GM21367 (cell line): ENCODE results near the gene SERPIND1.

Source experiments
- ATAC-seq: cut with Tn5 transposase; IDR thresholded peaks from one replicate; pipeline ENCODE4 v1.9.1; 2021; ENCODE audit not compliant: unreplicated experiment

SERPIND1 gene

GRCh38 chr22:20788627-20789344 lies 14.9 kb downstream of the SERPIND1 start:
- no peak for ATAC-seq

- ATAC-seq, result no peak
Measured at GRCh38 chr22:20792221-20792965, 18.5 kb downstream of the SERPIND1 start.

- no peak for ATAC-seq
Measured at GRCh38 chr22:20792966-20793728, 19.2 kb downstream of the SERPIND1 start.

- no peak for ATAC-seq
Measured at GRCh38 chr22:20793748-20794649, 20.1 kb downstream of the SERPIND1 start.

- no peak for ATAC-seq
Measured at GRCh38 chr22:20794650-20795413, 20.9 kb downstream of the SERPIND1 start.

- ATAC-seq, result no peak
Measured at GRCh38 chr22:20796731-20797130, 22.8 kb downstream of the SERPIND1 start.

- no peak for ATAC-seq
Measured at GRCh38 chr22:20798218-20798617, 24.3 kb downstream of the SERPIND1 start.

GRCh38 chr22:20798974-20799373 lies 25.1 kb downstream of the SERPIND1 start:
- ATAC-seq, result no peak

GRCh38 chr22:20799449-20799848 lies 25.5 kb downstream of the SERPIND1 start:
- no peak for ATAC-seq

GRCh38 chr22:20802452-20802851 lies 28.5 kb downstream of the SERPIND1 start:
- no peak for ATAC-seq

GRCh38 chr22:20802922-20803553 lies 29.1 kb downstream of the SERPIND1 start:
- ATAC-seq, result no peak

- no peak for ATAC-seq
Measured at GRCh38 chr22:20803696-20804324, 29.9 kb downstream of the SERPIND1 start.

- ATAC-seq, result no peak
Measured at GRCh38 chr22:20804650-20805049, 30.7 kb downstream of the SERPIND1 start.

- no peak for ATAC-seq
Measured at GRCh38 chr22:20805972-20806471, 32.1 kb downstream of the SERPIND1 start.

- ATAC-seq, result no peak
Measured at GRCh38 chr22:20807315-20807752, 33.4 kb downstream of the SERPIND1 start.

- no peak for ATAC-seq
Measured at GRCh38 chr22:20808844-20809243, 34.9 kb downstream of the SERPIND1 start.

GRCh38 chr22:20809538-20810185 lies 35.7 kb downstream of the SERPIND1 start:
- ATAC-seq, result no peak

- no peak for ATAC-seq
Measured at GRCh38 chr22:20810645-20811044, 36.7 kb downstream of the SERPIND1 start.
